Subcutaneous abdominal adipose tissue (tissue), 5 donors: ENCODE data around the gene SLPI.

Source experiments
- H3K27ac ChIP-seq: one replicate; pipeline ENCODE4 v1.7.0; 2013; ENCODE audit warnings: low read depth, mild to moderate bottlenecking, inconsistent platforms, low read length, moderate library complexity
- H3K27me3 ChIP-seq, 5 donors: one replicate each; pipeline ENCODE4 v1.7.0; 2013; ENCODE audit warnings: low read length in 5 of 5, inconsistent platforms in 1 of 5; ENCODE audit not compliant: control insufficient read depth in 5 of 5, insufficient read depth in 4 of 5
- H3K36me3 ChIP-seq, 5 donors: one replicate each; pipeline ENCODE4 v1.7.0; 2013; ENCODE audit warnings: low read length in 5 of 5; ENCODE audit not compliant: control insufficient read depth in 5 of 5, insufficient read depth in 5 of 5
- H3K4me1 ChIP-seq, 5 donors: one replicate each; pipeline ENCODE4 v1.7.0; 2013; ENCODE audit warnings: low read length in 5 of 5, mild to moderate bottlenecking in 3 of 5, moderate library complexity in 1 of 5; ENCODE audit not compliant: control insufficient read depth in 5 of 5, insufficient read depth in 5 of 5
- H3K4me3 ChIP-seq, 5 donors: one replicate each; pipeline ENCODE4 v1.7.0; 2013; ENCODE audit warnings: low read length in 5 of 5, low read depth in 1 of 5
- H3K9ac ChIP-seq, 5 donors: one replicate each; pipeline ENCODE4 v1.7.0; 2013; ENCODE audit warnings: low read length in 5 of 5, mild to moderate bottlenecking in 4 of 5, moderate library complexity in 3 of 5
- H3K9me3 ChIP-seq, 5 donors: one replicate each; pipeline ENCODE4 v1.7.0; 2013; ENCODE audit warnings: low read length in 5 of 5; ENCODE audit not compliant: control insufficient read depth in 5 of 5
- donor health status: healthy.
- donor health status: healthy.
- donor health status: healthy.
- donor health status: healthy.
- donor health status: healthy.

The SLPI gene

GRCh38 chr20:45257161-45257560, 2.8 kb upstream of the SLPI start:
- Histone ChIP-seq H3K4me1 (peaks cover 2 to 13% (median 9%) of the 10 kb centered on the region in 5 donors), H3K4me3 (no peak overlapping the region), H3K36me3 (no peaks in the 10 kb centered on the region), H3K9me3 (no peaks in the 10 kb centered on the region), H3K27me3 (peaks cover 0 to 13% (median 3%) of the 10 kb centered on the region in 5 donors), H3K9ac (no peak overlapping the region), H3K27ac (no peak overlapping the region)

- no peak overlapping the region for H3K27ac ChIP-seq
Measured at GRCh38 chr20:45253261-45253660, 1.1 kb downstream of the SLPI start.

DNA sequence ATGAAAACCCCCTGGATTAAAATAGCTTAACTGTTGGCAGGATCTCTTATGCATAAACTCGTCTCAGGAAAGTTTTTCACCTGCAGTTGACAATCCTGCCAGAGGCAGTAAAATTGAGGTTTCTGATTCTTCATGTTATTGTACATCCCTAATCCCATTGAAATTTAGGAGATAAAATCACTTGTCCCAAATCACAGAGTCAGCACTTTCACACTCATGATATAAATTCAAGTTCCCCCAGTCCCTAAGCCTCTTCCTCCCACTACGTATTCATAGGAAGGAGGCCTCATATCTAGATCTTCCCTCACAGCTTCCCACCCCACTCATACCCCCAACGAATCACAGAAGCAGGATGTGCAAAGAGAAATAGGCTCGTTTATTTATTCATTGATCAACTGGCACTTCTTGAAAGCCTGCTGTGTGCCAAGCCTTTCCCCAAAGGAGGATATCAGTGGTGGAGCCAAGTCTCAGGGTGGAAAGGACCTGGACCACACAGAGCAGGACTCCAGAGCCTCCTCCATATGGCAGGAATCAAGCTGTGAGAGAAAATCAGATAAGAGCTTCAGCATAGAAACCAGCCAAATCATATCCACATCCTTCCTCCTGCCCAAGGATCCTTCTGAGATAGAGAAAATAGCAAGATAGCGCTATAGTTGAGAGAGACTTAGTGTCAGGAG, 2.3 kb downstream of the SLPI start:
- Histone ChIP-seq H3K9me3 (no peaks in the 10 kb centered on the region), H3K27ac (no peak overlapping the region), H3K4me1 (peaks cover 2 to 13% (median 9%) of the 10 kb centered on the region in 5 donors), H3K9ac (no peak overlapping the region), H3K36me3 (no peaks in the 10 kb centered on the region), H3K27me3 (peaks cover 0 to 7% (median 0%) of the 10 kb centered on the region in 5 donors), H3K4me3 (no peak overlapping the region)

More at GRCh38 chr20:45253261-45253660, 1.1 kb downstream of the SLPI start:
- Histone ChIP-seq H3K9me3 (no peaks in the 10 kb centered on the region), H3K36me3 (no peaks in the 10 kb centered on the region), H3K9ac (no peak overlapping the region), H3K27me3 (peaks cover 0 to 7% (median 0%) of the 10 kb centered on the region in 5 donors), H3K4me3 (no peak overlapping the region), H3K4me1 (peaks cover 2 to 13% (median 9%) of the 10 kb centered on the region in 5 donors)

- H3K36me3 ChIP-seq, result no peaks in the 10 kb centered on the region
- H3K27ac ChIP-seq, result no peak overlapping the region
- H3K4me3 ChIP-seq, result no peak overlapping the region
- H3K9me3 ChIP-seq, result no peaks in the 10 kb centered on the region
- H3K27me3 ChIP-seq, result peaks cover 0 to 15% (median 8%) of the 10 kb centered on the region in 5 donors
- no peak overlapping the region for H3K9ac ChIP-seq
- H3K4me1 ChIP-seq, result no peaks in the 10 kb centered on the region
Measured at GRCh38 chr20:45248609-45249008, 5.8 kb downstream of the SLPI start.

DNA sequence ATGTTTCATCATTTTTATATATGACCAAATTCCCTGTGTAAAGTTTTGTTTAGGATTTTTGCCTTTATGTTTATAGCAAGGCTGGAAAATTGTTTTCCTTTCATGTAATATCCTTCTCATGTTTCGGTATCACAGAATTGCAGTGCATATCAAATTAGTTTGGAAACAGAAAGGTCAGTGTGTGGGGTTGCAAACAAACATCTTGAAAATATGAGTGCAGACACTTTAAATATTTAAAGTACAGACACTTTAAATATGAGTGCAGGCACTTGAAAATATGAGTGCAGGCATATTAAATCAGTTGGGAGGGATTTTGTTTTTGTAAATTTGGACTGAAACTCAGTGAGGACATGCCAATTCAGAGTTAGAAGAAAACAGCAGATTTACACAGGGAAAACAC, 6.5 kb downstream of the SLPI start:
- H3K4me1 ChIP-seq, result no peaks in the 10 kb centered on the region
- no peak overlapping the region for H3K27ac ChIP-seq
- H3K9me3 ChIP-seq, result no peaks in the 10 kb centered on the region
- peaks cover 0 to 11% (median 8%) of the 10 kb centered on the region in 5 donors for H3K27me3 ChIP-seq
- H3K4me3 ChIP-seq, result no peak overlapping the region
- no peaks in the 10 kb centered on the region for H3K36me3 ChIP-seq
- H3K9ac ChIP-seq, result no peak overlapping the region

DNA sequence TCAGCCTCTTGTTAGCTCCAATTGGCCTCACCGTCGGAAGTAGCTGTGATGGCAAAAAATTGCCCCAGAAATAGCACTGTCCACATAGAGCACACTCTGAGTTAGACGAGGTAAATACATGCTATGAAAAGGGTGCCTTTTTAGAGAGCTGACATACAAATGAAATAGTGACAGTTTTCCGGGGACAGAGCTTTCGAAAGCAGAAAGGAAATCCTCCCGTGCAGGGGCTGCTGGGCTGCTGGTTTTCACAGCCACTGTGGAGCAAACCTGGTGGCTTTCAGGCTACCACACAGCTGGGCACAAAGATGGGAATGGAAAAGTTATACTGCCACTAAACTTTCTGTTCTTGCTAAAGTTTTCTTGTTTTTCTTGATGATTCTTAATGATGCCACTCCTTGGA, 8.3 kb downstream of the SLPI start:
- Histone ChIP-seq H3K9me3 (no peaks in the 10 kb centered on the region), H3K27me3 (peaks cover 0 to 11% (median 8%) of the 10 kb centered on the region in 5 donors), H3K4me3 (no peak overlapping the region), H3K9ac (no peak overlapping the region), H3K27ac (no peak overlapping the region), H3K4me1 (no peaks in the 10 kb centered on the region), H3K36me3 (no peaks in the 10 kb centered on the region)

GRCh38 chr20:45238139-45238538, 16.2 kb downstream of the SLPI start:
- no peak overlapping the region for H3K27ac ChIP-seq
- H3K9me3 ChIP-seq, result peaks cover 0 to 17% (median 9%) of the 10 kb centered on the region in 5 donors
- H3K9ac ChIP-seq, result no peak overlapping the region
- H3K4me1 ChIP-seq, result no peaks in the 10 kb centered on the region
- H3K27me3 ChIP-seq, result peaks cover 6 to 20% (median 12%) of the 10 kb centered on the region in 5 donors
- H3K36me3 ChIP-seq, result no peaks in the 10 kb centered on the region
- H3K4me3 ChIP-seq, result no peak overlapping the region

DNA sequence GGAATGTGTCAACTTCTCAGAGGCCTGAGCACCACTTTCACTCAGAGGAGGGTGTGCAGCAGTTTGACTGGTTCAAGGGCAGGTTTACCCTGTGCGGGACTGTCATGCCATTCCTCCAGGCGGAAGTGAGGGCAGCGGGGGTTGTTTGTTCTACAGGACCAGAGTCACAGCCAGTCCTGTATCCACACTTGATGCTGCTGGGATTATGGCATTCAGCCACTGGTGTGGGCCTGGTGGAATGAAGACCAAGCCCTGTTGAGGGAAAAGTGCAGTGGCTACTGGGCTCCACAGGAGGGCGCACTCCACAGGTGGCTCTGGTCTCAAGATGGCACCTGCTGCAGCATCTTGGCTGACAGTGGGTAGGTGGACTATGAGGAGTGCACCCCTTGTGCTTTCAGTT, 18.4 kb downstream of the SLPI start:
- peaks cover 0 to 17% (median 9%) of the 10 kb centered on the region in 5 donors for H3K9me3 ChIP-seq

GRCh38 chr20:45230631-45231030, 23.7 kb downstream of the SLPI start:
- H3K4me1 ChIP-seq, result no peaks in the 10 kb centered on the region
- H3K9me3 ChIP-seq, result peaks cover 0 to 14% (median 8%) of the 10 kb centered on the region in 5 donors
- no peak overlapping the region for H3K27ac ChIP-seq
- peaks cover 5 to 11% (median 7%) of the 10 kb centered on the region in 5 donors for H3K27me3 ChIP-seq
- H3K36me3 ChIP-seq, result no peaks in the 10 kb centered on the region
- H3K9ac ChIP-seq, result no peak overlapping the region
- H3K4me3 ChIP-seq, result no peak overlapping the region

More for the DNA sequence above, 18.4 kb downstream of the SLPI start:
- Histone ChIP-seq H3K27ac (no peak overlapping the region), H3K9ac (no peak overlapping the region), H3K4me3 (no peak overlapping the region), H3K27me3 (peaks cover 6 to 24% (median 13%) of the 10 kb centered on the region in 5 donors), H3K36me3 (no peaks in the 10 kb centered on the region), H3K4me1 (no peaks in the 10 kb centered on the region)

DNA sequence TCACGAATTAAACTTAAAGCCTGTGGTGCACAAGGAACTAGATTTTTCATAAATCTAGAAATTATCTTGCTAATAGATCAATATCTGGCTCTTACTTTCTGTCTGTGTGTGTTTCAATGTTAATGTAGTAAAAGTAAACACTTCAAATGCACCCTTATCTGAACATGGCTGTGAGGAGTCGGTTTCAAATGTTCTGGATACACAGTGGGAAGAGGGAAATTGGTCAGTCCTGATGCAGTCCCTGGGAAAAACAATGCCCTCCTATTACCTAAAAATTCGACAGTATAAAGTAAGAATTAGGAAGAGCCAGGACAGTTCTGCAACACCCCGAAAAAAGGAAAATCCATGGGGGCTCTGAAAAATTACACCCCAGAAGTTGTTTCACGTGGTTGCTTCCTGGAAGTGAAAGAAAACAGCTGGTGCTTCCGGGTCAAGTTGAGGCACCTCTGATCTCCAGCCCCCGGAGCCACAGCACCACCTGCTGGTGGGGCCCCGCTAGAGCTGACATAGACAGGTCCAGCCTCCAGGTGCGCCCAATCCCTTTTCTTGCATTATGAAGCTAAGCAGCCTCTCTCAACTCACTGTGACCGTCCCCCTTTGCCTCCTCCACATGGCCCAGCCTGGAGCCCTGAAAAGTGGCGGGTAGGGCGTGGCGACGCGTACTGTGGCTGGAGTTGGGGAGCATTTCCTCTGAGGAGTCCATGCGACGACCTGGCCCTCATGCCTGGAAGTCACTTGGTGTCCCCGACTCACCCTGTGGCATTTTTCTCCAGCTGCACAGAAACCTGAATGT, 24.9 kb downstream of the SLPI start:
- Histone ChIP-seq H3K4me3 (no peak overlapping the region), H3K4me1 (no peaks in the 10 kb centered on the region), H3K36me3 (no peaks in the 10 kb centered on the region), H3K27me3 (peaks cover 0 to 10% (median 4%) of the 10 kb centered on the region in 5 donors), H3K9me3 (peaks cover 0 to 5% (median 0%) of the 10 kb centered on the region in 5 donors), H3K27ac (no peak overlapping the region), H3K9ac (no peak overlapping the region)
